ENCODE measurements around the gene NPIPA5.
"Not testable (repeated sequence)": the region's sequence is repeated elsewhere in the genome, so short reads cannot be mapped to it uniquely, and the experiment has no call there.

Gene NPIPA5

DNA sequence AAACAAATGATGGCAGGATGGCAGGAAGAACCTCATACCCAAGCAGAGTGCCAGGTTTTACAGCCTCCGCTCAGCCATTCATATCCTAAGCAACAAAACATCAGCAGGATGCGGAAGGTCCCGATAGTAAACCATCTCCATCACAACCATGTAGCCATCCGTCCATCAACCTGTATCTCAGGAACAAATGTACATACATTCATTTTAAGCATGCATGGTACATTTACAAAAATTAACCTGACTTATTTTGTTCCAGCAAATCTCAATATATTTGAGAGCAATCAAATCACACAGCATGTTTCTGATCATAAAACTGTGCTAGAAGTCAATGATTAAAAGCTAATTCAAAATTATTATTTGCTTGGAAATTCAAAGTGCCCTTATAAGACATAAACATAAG is at the start of gene NPIPA5:
Gene NPIPA5, minus strand, starts transcription at position 101 of the 400 bp plus-strand sequence. Its CDS starts 0 bp downstream, at position 101.
- FAIRE-seq, result not testable (repeated sequence)

DNA sequence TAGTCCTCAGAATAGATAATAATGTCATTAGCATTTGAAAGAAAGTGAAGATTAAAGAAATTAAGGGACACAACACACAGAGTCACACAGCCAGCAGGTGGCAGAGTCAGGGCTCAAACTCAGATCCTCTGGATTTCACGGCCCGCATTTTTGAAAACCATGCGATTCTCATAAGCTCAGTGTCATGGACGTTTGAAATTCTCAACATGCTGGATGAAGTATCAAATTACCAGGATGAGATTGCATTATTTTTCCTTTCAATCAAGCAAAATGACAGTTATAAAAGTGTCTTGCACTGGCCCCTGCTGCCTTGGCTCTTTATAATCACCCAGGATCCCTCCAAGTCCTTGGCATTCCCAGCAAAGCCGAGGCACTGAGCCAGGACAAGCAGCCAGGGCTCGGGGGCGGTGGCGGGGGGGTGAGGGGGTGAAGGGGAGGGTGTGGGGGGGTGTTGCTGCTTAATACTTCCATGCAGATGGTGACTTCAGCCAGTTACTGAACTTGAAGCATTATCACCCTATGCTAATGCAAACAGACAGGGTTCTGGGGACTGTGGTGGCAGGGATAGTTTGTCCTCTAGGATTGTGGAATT is 49.6 kb upstream of the NPIPA5 start:
- peak; percentile 33 for FAIRE-seq

- FAIRE-seq, result no peak
Observed at GRCh38 chr16:15426796-15427195, 48.7 kb upstream of the NPIPA5 start.

DNA sequence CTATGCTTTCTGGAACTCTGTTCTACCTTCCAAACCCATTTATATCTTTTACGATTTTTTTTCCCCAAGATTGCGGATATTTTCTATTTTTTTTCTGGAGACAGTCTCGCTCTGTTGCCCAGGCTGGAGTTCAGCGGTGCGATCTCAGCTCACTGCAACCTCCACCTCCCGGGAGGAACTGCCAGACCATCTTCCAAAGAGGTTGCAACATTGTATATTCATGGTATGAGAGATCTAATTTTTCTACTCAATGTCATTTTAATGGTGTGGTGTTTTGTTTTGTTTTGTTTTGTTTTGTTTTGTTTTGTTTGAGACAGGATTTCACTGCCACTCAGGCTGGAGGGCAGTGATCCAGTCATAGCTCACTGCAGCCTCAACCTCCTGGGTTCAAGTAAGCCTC is 47.8 kb upstream of the NPIPA5 start:
- no peak for FAIRE-seq

DNA sequence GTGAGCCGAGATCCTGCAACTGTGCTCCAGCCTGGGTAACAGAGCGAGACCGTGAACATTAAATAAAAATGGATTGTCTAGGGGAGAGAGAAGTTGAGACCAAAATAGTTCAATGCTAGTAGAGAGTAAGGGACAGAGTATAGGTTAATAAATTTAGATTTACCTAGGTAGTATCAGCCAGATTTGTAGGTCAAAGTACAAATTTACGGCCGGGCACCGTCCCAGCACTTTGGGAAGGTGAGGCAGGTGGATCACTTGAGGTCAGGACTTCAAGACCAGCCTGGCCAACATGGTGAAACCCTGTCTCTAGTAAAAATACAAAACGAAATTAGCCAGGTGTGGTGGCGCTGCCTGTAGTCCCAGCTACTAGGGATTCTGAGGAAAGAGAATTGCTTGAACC is 44.1 kb upstream of the NPIPA5 start:
- FAIRE-seq, result no peak

DNA sequence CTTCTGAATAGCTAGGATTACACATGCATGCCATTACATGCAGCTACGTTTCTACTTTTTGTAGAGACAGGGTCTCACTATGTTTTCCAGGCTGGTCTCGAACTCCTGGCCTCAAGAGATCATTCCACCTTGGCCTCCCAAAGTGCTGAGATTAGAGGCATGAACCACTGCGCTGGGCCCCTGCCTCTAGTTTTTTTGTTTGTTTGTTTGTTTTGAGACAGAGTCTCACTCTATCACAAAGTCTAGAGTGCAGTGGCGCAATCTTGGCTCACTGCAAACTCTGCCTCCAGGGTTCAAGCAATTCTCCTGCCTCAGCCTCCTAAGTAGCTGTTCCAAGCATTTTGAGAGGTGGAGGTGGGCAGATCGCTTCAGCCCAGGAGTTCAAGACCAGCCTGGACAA is 43.6 kb upstream of the NPIPA5 start:
- FAIRE-seq, result not testable (repeated sequence)

DNA sequence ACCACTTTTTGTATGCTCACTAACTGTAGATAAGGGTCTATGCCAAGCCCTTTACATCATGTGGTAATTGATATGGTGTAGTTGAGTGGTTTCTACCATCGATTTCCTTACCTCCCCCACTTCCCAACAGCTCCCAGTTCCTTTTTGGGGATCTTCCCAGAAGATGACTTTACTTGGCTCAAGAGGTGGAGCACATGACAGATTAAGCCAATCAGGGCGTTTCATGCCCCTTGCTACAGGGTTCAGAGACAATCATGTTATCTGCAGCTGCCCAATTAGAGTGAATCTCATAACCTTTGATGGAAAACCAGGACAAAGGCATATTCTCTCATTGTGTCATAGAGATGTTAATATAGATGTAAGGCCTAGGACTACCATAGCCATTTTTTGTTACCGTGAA is 40.1 kb upstream of the NPIPA5 start:
- no peak for FAIRE-seq

- no peak for FAIRE-seq
Observed at GRCh38 chr16:15417197-15417596, 39.1 kb upstream of the NPIPA5 start.

DNA sequence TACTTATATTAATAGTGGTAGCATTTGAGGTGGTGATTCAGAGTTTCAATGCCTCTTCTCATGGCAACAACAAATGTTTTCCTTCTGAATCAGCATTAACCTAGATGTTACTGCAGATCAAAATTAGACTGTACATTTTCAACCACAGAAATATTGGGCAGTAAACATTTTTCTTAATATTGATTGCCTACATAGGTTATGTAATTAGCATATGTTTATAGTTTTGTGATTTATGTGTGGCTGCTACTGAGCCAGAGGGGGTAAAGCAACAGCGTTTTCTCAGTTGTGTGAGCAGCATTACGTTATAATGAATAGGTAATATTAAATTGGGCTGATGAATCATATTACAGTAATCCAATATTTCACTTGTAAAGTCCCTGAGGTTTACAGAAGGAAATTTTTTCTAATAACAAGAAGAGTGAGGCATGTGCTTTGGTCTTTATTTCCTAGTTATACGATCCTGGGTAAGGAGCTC is 37.5 kb upstream of the NPIPA5 start:
- FAIRE-seq, result no peak

GRCh38 chr16:15409476-15409875 is 31.4 kb upstream of the NPIPA5 start:
- FAIRE-seq, result not testable (repeated sequence)

GRCh38 chr16:15407756-15408155 is 29.7 kb upstream of the NPIPA5 start:
- FAIRE-seq, result not testable (repeated sequence)

- no peak for FAIRE-seq
Observed at GRCh38 chr16:15404792-15405191, 26.7 kb upstream of the NPIPA5 start.

DNA sequence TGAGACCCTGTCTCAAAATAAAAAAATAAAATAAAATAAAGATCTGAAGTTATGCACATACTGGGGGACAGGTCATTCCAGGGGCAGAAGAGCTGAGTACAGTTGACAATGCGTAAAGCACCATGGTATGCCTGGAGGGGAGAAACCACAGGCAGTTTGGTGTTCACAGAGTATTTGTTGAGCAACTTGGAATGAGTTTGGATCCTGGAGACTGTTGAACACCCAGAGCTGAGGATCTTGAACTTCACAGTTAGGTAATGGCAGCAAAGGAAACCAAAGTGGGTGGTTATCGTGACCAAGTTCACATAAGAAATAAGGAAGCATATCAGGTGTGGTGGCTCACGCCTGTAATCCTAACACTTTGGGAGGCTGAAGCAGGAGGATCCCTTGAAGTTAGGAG is 26.0 kb upstream of the NPIPA5 start:
- not testable (repeated sequence) for FAIRE-seq

DNA sequence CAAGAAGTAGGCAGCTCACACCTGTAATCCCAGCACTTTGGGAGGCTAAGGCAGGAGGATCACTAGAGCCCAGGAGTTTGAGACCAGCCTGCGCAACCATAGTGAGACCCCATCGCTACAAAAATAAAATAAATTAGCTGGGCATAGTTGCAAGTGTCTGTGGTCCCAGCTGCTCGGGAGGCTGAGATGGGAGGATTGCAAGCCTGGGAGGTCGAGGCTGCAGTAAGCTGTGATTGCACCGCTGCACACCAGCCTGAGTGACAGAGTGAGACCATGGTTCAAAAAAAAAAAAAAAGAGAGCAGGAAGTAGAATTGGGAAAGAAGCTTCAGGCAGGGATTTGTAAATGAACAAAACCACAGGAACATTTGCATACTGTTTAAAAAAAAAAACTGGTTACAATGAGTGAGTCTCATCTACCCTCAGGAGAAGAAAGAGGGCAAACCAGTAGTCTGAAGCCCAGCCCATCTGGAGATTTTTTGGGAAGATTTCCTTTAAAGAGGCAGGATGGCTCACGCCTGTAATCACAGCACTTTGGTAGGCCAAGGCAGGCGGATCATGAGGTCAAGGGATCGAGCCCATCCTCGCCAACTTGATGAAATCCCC is 25.4 kb upstream of the NPIPA5 start:
- no peak for FAIRE-seq

- FAIRE-seq, result no peak
Observed at GRCh38 chr16:15401972-15402371, 23.9 kb upstream of the NPIPA5 start.

DNA sequence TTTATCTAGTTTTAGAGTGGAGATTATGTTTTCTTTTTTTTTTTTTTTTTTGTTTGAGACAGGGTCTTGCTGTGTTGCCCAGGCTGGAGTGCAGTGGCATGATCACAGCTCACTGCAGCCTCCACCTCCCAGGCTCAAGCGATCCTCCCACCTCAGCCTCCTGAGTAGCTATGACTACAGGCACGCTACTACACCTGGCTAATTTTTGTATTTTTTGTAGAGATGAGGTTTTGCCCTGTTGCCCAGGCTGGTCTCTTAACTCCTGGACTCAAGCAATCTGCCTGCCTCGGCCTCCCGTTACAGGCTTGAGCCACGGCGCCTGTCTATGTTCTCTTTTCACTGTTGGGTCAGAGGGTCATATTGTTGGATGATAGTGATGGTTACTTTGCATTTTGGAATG is 22.2 kb upstream of the NPIPA5 start:
- FAIRE-seq, result not testable (repeated sequence)

GRCh38 chr16:15399317-15399716 is 21.2 kb upstream of the NPIPA5 start:
- FAIRE-seq, result no peak

DNA sequence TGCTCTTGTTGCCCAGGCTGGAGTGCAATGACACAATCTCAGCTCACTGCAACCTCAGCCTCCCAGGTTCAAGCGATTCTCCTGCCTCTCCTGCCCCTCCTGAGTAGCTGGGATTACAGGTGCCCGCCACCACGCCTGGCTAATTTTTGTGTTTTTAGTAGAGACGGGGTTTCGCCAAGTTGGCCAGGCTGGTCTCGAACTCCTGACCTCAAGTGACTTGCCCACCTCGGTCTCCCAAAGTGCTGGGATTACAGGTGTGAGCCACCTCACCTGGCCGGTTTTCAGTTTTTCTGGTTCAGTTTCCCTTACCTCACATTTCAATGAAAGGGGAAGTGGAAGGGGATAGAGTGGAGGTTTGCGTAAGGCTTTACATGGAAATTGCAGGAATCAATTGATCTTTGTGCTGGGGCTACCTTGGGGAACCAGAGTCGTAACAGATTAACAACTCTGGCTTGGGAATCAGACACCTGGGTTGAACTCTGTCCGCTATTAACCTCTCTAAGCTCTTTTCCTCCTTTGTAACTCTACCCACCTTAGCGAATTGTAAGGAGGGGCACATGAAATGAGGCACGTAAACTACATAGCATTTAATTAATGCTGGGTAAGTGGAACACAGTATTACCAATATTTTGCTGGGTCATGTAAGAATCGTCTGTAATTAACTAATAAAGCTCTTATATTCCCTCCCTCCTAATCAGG is 20.7 kb upstream of the NPIPA5 start:
- FAIRE-seq, result no peak

DNA sequence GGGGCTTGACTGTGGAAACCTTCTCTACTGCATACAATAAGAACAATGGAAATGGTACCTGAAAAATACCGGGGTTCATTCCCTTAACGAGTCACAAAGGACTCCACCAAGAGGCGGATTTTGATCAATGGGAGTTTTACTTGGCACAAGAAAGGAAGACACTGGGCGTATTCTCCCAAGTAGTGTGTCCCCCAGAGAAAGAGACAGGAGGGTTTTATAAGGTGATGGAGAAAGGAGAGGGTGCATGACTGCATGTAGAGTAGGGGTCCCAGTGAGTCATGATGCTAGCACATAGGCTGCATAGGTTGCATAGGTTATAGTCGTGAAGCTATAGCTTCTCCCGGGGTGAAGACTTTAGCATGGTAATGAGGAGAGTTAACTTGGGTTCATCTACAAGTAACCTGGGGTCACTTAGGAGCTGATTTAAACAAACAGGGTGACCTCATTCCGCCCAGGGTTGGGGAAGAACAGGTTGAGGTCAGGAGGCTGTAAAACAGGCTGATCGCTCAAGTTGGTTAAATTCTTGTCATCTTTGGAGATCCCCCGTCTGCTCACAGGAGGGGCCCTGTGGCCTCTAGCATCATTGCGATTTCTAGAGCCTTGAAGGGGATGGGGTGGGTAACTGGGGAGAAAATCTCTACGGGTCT is 19.0 kb upstream of the NPIPA5 start:
- no peak for FAIRE-seq

- not testable (repeated sequence) for FAIRE-seq
Observed at GRCh38 chr16:15396509-15396829, 18.4 kb upstream of the NPIPA5 start.

- not testable (repeated sequence) for FAIRE-seq
Observed at GRCh38 chr16:15395631-15396508, 17.8 kb upstream of the NPIPA5 start, which contains the start of gene MPV17L. TSS of gene MPV17L (plus strand) at chr16:15395754. CDS start at chr16:15395898, 144 bp downstream.

GRCh38 chr16:15393025-15393424 is 14.9 kb upstream of the NPIPA5 start:
- not testable (repeated sequence) for FAIRE-seq

DNA sequence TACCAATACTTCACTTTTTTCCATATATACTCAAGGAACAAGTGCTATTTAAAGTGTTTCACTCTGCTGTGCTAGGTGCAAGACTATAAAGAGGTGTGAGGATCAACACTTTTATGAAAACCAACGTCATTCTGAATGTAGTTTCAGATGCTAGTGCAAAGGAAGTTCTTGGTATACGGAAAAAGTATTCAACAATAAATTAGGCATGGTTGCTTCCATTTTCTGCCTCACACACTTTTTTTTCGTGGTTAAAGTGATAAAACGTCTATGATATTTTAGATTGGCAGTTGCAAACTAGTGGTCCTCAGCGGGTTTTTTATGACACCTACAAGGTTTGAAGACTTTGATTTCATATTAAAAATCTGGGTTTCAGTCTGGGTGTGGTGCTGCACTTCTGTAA is 11.8 kb upstream of the NPIPA5 start:
- FAIRE-seq, result not testable (repeated sequence)
